Activated CD8-positive, alpha-beta T cell treated with anti-CD3 and anti-CD28 coated beads for 36 hours (primary cell): Measurements from ENCODE around the gene C18orf32. TPM values are rescaled to one million over a fixed set of nuclear protein-coding genes. Genes with fewer than 3 reads are reported as not detected.

Source experiments
- ATAC-seq: fragments of 200-7000 bp; cut with Tn5 transposase; one replicate; pipeline ENCODE4 v1.10.0; 2021; ENCODE audit warnings: mild to moderate bottlenecking, moderate library complexity
- CTCF ChIA-PET: fragments of 350-600 bp; sonication (Branson Sonifier 250); formaldehyde crosslinking; loops from one replicate; lab custom pipeline; 2021; ENCODE audit warnings: antibody characterized with exemption; lab: Charles Lee
- POLR2A ChIA-PET: fragments of 350-600 bp; sonication (Branson Sonifier 250); formaldehyde crosslinking; loops from one replicate; lab custom pipeline; 2021; ENCODE audit warnings: antibody characterized with exemption; lab: Charles Lee
- DNase-seq: peaks from one replicate; pipeline ENCODE4 v3.0.0-alpha.2; 2020
- H3K27ac Mint-ChIP-seq: one replicate; pipeline ENCODE4 v1.8.0; 2021; ENCODE audit warnings: mild to moderate bottlenecking, mixed read lengths
- H3K27me3 Mint-ChIP-seq: one replicate; pipeline ENCODE4 v1.8.0; 2021; ENCODE audit warnings: mixed read lengths
- H3K36me3 Mint-ChIP-seq: one replicate; pipeline ENCODE4 v1.8.0; 2021; ENCODE audit warnings: low read depth, mixed read lengths
- H3K4me1 Mint-ChIP-seq: one replicate; pipeline ENCODE4 v1.8.0; 2021; ENCODE audit warnings: low read depth, mixed read lengths
- H3K4me3 Mint-ChIP-seq: one replicate; pipeline ENCODE4 v1.8.0; 2021; ENCODE audit warnings: mild to moderate bottlenecking, moderate library complexity, mixed read lengths
- H3K9me3 Mint-ChIP-seq: one replicate; pipeline ENCODE4 v1.8.0; 2021; ENCODE audit warnings: mixed read lengths
- CTCF ChIP-seq: fragments of 200-600 bp; IDR thresholded peaks from one replicate; pipeline ENCODE4 v1.8.0; 2022; ENCODE audit warnings: antibody characterized with exemption, mild to moderate bottlenecking
- intact Hi-C: fragments of 100-400 bp; cut with micrococcal nuclease; formaldehyde crosslinking; loops from one replicate; pipeline ENCODE4 v1.10.0; 2022
- total RNA-seq, 2 experiments: library from RNA; stranded (reverse); gene quantifications; one replicate each; pipeline ENCODE4 v1.2.3, GENCODE V29; 2021

The C18orf32 gene
- total RNA-seq, 2 experiments from 2014 or later, result 21.7 to 22.4 TPM

GRCh38 chr18:49503931-49504330, 16.9 kb upstream of the C18orf32 start:
- H3K9me3 Mint-ChIP-seq, result no peaks in the 10 kb centered on the region
- no peak for DNase-seq
- POLR2A ChIA-PET, result no interaction called here

DNA sequence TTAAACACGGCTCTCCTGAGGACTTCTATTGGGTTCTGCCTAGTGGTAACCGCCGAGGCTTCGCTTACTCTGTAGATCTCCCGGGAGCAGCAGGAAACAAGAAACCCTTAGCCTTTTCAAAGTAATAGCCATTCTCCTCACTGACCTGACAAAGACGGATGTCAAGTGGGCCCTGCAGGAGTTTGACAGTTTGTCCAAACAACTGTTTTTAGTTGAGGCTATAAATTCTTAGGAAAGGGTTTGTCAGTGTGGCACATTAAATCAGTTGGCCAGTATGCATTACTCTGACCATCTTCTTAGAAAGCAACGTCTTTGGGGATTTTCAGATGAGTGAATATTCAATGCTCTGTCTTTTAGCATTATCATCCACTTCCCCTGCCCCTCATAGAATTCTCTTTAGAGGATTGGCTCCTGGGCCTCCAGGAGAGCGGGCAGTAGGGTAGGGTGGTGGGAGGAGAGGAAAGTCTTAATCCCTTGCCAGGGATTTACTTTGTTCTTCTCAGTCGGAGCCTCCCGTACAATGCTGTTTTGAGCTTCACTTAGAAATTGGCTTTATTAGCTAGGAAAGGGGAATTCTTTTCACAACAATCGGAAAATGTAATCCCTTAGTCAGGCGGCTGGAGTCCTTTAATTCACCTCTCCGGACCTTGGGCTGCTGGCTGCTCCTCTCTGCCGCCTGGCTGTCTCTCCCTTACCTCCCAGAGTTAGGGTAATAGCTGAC, 13.3 kb upstream of the C18orf32 start:
- peaks cover 8% of the 10 kb centered on the region for H3K27me3 Mint-ChIP-seq
- CTCF ChIA-PET, result interaction anchor here (1.4 to 1.9 kb wide), 2 partner anchors 10 to 358 kb away, joined by 3 to 6 read pairs; no protein-coding TSS in a partner anchor
- no peaks in the 10 kb centered on the region for H3K4me1 Mint-ChIP-seq
- DNase-seq (no peak), ATAC-seq (no peak)
- H3K27ac Mint-ChIP-seq, result no peak overlapping the region
- H3K9me3 Mint-ChIP-seq, result no peaks in the 10 kb centered on the region
- TF ChIP-seq CTCF, result no peak
- H3K4me3 Mint-ChIP-seq, result no peak overlapping the region
- POLR2A ChIA-PET, result no interaction called here
- no peaks in the 10 kb centered on the region for H3K36me3 Mint-ChIP-seq
- intact Hi-C loops, result no loop called here

More at GRCh38 chr18:49503931-49504330, 16.9 kb upstream of the C18orf32 start:
- Mint-ChIP-seq H3K27me3 (peaks cover 18% of the 10 kb centered on the region), H3K27ac (no peak overlapping the region), H3K4me1 (no peaks in the 10 kb centered on the region), H3K4me3 (no peak overlapping the region), H3K36me3 (no peaks in the 10 kb centered on the region)
- no peak for ATAC-seq
- intact Hi-C loops, result no loop called here
- CTCF ChIA-PET, result interaction anchor here (0.7 to 0.8 kb wide), 2 partner anchors 355 to 828 kb away, joined by 3 read pairs; no protein-coding TSS in a partner anchor
- no peak for TF ChIP-seq CTCF

DNA sequence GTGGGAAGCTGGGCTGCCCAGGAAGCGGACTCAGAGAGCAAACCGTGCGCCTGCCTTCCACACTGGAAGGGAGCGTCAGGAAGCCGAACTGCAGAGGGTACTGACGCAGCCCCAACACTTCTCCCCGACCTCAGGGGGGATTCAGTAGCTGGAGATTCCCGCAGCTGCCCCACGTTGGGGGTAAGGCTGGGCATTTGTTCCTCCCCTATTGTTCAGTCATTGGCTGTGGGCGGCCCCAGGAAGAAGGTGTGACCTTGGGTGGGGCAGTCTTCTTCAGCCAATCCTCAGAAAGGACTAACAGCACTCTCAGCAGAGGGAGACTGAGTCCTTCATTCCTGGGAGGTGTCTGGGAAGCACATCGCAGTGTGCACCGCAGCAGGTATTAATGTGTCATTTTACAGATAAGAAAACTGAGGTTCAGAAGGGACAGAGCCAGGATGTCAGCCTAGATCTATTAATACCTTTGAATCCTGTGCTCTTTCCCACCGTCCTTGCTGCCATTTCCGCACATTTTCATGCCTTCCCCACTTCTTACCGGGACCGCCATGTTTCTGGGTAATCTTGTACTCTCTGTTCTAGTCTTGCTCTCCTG, 12.1 kb upstream of the C18orf32 start:
- Mint-ChIP-seq H3K9me3 (no peaks in the 10 kb centered on the region), H3K36me3 (no peaks in the 10 kb centered on the region), H3K4me1 (no peaks in the 10 kb centered on the region), H3K27me3 (peaks cover 8% of the 10 kb centered on the region), H3K4me3 (no peak overlapping the region), H3K27ac (no peak overlapping the region)
- DNase-seq (no peak), ATAC-seq (no peak)
- ChIA-PET POLR2A (no interaction called here), CTCF (interaction anchor here (1.0 to 1.4 kb wide), 2 partner anchors 11 to 359 kb away, joined by 3 to 4 read pairs; no protein-coding TSS in a partner anchor)
- intact Hi-C loops, result no loop called here
- TF ChIP-seq CTCF, result no peak

DNA sequence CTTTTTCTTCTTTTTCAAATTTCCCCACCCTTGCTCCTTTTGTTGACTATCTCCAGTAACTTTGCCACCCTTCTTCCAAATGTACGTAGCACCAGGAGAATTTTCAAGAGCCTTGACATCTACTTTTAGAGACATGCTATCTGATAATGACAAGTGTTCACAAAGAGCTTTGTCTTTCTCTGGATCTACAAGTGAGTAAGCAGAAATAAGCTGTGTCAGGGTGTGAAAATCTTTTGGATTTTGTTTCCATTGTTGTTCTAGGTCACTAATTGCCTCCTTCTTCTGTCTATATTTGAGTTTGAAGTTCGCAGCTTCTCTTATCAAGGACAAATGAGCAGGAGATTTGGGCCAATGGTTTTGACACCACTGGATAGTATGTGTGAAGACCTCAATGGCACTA, 8.4 kb upstream of the C18orf32 start:
- intact Hi-C loops, result no loop called here
- POLR2A ChIA-PET, result no interaction called here
- no peaks in the 10 kb centered on the region for H3K9me3 Mint-ChIP-seq

More for the DNA sequence above, 8.4 kb upstream of the C18orf32 start:
- Mint-ChIP-seq H3K4me1 (peaks cover 10% of the 10 kb centered on the region), H3K27me3 (peaks cover 4% of the 10 kb centered on the region), H3K4me3 (no peak overlapping the region), H3K36me3 (peaks cover 19% of the 10 kb centered on the region), H3K27ac (no peak overlapping the region)
- TF ChIP-seq CTCF, result no peak
- ATAC-seq, result no peak
- CTCF ChIA-PET, result interaction anchor here (1.0 to 2.9 kb wide), 3 partner anchors 9 to 365 kb away, joined by 3 to 11 read pairs (median 4); partner anchors contain the start of gene C18orf32
- DNase-seq, result no peak
